HG03460 (cell line): ENCODE results near the gene JAG2.

Experiments used
- ATAC-seq: cut with Tn5 transposase; IDR thresholded peaks from one replicate; pipeline ENCODE4 v1.9.1; 2021; ENCODE audit not compliant: unreplicated experiment

Gene JAG2

DNA sequence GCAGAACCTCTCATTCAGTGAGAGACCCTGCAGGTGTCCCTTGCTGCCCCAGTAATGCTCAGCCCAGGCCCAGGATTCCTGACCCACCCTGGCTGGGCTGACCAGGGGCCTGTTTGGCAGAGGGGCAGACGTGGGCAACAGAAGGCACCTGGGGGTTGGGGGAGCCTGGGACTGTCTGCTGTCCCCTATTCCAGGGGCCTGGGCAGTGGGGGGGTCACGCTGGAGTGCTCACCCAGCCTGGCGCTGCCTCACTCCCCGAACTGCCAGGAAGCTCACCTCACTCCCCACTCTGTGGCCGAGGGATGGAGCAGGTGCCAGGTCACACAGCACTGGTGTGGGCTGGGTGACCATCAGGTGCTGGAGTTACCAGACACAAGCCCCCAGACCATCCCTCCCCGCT, 35.1 kb upstream of the JAG2 start:
- ATAC-seq, result no peak

DNA sequence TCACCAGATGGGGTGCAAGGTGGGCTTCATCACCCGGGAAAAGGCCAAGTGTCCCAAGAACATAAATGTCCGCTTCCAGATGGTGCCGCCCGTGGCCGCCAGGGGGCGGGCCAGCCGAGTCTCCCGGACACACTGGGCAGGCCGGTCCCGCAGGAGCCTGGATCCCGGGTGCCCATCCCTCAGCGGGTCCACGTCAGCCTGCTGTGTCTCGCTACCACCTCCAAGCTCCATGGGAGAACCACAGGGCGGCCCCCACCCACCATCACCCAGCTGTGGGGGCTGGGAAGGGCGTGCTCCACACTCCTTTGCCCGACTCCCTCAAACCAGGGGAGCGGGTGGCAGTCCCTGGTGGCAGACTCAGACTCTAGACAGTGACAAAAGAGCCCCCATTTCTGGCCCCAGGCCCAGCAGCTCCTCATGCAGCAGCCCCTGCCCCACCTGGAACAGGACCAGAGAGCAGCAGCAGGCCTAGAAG, 34.5 kb upstream of the JAG2 start:
- no peak for ATAC-seq

DNA sequence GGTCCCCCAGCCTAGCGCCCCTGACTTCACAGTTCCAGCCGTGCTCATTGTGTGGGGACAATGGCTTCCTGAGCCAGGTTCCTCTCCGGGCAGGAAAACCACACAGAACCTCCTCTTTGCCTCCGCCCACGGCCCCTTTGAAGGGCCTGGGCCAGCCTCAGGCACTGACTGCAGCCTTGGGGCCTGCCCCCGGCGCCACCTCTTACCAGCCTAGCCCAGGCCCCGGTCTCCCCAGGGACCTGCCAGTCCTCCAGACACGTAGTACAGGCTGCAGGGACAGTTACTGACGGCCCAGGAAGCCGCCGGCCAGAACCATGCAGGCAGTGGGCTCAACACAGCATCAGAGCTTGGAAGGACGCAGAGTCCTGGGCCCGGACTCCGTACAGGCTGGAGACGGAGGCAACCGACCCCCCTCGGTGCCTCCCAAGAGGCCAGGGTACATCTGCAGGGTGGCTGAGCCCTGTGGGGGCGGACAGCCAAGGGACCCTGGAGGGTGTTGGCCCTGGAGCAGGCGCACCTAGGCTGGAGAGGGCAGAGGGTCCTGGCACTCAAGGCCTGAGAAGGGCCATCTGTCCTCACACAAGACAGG, 33.4 kb upstream of the JAG2 start:
- ATAC-seq, result no peak

DNA sequence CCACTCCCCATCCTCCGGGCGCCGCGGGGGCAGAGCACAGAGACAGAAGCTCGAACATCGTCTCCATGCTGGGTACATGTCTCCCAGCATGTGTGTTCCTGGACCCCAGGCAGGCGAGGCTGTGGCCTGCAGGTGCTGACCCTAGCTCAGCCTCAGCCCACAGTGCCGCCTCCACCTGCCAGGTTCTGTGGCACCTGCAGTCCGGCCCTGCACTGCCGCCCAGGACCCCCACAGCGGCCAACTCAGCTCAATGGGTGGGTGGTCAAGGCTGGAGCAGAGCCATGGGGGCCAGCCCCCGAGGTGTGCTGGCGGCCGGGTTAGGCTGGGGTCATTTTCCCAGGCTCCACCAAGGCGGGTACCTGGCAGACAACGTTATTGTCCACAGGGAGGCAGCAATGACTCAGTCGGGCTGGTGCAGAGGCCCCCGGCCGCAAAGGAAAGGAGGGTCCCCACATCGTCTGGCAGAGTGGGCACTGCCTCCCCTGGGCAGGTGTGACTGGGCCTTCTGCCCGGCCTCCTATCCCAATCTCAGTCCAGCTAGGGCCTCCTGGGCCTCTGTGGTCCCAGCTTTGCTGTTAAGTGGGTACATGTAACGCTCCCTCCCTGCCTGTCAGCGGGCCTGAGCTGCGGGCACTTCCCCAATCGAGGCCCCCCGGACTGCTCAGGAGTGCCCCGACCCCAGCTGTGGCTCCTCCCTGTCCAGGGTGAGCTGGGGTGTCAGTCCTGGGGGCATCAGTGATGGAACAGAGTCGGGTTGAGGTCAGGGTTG, 32.8 kb upstream of the JAG2 start:
- no peak for ATAC-seq

DNA sequence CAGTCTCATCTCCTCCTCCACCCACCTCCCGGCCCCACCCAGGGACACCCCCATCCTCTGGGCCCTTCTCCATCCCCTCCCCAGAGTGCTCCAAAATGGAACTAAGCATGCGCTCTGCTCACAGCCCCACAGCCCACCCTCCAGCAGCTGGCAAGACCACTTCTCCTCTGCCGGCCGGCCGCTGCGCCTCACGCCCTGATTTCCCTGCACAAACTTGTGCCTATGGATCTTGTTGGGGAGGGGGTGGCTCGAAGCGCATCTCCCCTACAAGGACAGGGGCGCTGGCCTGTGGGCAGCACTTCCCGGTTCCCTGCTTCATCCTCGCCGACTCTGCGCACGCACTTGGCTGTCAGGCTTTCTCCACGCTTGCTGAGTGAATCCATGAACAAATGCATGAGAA, 32.1 kb upstream of the JAG2 start:
- no peak for ATAC-seq

DNA sequence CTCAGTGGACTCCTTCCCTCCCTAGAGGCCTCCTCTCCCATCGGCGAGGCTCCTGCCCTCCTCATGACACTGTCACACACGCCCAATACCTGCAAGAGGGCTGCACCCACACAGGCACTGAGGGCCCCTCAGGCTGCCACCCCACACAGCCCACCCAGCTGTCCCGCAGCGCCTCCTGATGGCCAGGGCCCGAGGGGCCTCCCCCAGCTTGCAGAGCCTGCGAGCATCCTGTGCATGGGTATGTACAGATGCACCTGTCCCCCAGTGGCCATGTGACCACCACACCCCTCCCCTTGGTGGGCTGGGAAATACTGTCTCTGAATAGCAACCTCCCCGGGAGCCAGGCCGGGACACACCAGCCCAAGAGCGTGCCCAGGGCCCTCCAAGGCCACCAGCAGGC, 31.5 kb upstream of the JAG2 start:
- no peak for ATAC-seq

DNA sequence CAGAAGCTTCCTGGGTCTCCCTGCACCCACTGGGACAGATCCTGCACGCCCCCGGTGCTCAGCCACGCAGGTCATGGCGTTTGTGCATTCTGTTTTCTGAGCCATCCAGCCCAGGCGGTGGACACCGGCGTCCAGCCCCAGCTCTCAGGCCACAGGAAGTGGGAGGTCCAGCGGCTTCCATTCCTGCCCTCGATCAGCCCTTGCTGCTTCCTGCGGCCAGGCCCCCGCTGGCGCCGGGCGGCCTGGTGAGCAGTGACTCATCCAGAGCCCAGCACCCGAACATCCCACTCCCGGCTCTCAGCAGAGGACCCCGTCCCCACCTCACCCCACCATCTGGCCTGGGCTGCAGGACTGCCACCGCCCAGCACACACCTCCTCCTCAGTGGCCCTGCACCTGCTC, 30.5 kb upstream of the JAG2 start:
- ATAC-seq, result no peak

DNA sequence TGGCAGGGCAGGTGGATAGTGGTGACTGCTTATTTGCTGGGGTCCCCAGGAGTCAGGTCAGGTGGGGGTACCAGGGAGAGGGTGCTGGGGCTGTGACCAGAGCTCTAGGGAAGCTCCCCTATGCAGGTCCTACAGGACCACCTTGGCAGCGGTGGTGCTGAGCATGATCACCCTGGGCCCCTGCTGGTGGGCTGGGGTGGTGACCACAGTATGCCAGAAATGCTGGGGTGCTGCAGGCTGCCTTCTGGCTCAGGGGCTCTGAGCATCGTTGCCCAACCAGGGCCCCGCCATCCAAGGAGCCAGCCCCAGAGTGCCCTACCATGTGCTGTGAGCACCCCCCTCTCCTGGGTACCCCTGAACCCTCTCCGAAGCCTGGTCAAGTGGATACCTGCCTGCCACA, 30.0 kb upstream of the JAG2 start:
- no peak for ATAC-seq

DNA sequence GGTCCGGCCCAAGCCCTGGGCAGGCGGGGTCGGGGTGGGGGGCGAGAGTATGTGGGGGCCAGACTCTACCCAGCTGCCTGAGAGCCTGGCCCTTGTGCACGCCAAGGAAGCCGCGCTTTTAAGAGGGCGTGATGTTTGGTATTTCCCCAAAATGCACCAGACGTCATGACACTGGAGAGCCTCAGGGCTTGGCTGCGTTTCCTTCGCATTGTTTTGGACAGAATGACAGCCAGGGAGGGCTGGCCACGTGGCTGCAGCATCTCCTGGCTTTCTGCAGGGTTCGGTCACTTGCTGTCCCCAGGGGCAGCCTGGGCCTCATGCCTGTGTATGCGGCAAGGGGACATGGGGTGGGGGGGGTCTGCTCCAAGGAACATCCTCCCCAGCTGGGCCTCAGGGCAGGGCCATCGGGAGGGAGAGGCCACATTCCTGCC, 28.6 kb upstream of the JAG2 start:
- ATAC-seq, result no peak

DNA sequence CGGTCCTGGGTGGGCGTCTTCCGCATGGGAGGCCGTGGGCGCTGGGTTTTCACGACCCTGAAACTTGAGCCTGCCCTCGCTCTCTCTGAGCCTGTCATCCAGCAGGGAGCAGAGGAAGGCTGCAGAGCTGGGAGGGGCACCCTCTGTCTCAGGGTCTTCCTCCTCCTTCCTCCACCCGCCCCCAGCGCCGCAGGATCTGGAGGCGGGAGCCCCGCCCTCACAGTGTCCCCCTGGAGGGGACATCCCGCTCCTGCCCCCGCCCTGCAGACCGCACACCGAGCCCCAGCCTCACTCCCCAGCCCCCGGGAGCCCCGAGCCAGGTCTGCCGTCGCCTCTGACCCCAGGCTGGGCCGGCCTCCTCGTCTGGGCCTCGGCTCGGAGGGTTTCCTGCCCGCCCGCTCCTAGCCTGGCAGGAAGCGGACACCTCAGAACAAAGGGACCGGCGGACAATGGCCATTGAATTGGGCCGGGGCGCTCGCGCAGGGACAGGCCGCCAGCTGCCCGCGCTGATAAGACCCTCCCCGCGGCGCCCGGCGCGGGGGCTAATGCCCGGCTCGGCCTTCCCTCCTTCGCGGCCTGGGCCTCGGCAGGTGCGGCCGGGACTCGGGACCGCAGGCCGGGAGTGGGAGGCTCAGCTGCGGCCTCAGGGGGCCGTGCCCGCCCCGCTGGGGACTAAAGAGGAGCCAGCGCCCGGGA, 27.8 kb upstream of the JAG2 start:
- no peak for ATAC-seq

DNA sequence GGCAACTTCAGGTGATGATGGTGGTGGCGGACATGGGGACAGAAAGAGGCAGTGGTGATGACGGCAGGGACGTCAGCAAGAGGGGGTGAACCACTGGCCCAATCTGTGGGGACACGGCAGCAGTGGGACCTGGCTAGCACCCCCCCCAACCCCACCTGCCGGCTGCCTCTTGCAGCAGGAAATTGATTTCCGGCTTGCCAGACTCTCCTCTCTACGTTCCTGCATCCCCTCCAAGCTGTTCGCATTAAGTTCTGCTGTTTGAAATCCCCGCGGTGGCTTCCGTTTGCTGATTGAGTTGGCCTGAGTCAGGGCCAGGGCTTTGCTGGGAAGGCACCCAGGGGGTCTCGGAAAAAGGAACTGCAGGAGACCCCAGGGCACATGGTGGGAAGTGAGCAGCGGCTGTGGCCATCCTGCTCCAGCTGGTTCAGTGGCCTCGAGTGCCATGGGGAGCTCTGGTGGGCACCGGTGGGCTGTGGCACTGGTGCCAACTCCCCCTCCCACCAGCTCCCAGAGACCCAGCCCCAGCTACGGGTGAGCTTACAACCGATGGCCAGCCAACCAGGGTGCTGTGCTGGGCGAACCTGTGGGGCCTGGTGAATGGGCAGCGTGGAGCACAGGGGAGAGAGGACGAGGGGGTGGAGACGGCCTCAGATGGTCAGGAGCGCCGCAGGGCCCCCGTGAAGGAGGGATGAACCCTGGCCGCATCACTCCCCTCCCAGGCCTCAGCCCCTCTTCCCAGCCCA, 27.1 kb upstream of the JAG2 start:
- no peak for ATAC-seq

DNA sequence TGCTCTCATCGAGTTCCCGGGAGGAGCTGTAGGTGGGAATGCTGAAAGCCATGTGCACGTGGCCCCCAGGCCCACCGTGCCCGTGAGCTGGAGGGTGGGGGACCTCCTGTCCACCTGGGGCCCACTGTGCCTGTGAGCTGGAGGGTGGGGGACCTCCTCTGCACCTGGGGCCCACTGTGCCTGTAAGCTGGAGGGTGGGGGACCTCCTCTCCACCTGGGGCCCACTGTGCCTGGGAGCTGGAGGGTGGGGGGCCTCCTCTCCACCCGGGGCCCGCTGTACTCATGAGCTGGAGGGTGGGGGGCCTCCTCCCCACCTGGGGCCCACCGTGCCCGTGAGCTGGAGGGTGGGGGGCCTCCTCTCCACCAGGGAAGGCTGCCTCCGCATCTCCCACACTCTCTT, 26.5 kb upstream of the JAG2 start:
- no peak for ATAC-seq

DNA sequence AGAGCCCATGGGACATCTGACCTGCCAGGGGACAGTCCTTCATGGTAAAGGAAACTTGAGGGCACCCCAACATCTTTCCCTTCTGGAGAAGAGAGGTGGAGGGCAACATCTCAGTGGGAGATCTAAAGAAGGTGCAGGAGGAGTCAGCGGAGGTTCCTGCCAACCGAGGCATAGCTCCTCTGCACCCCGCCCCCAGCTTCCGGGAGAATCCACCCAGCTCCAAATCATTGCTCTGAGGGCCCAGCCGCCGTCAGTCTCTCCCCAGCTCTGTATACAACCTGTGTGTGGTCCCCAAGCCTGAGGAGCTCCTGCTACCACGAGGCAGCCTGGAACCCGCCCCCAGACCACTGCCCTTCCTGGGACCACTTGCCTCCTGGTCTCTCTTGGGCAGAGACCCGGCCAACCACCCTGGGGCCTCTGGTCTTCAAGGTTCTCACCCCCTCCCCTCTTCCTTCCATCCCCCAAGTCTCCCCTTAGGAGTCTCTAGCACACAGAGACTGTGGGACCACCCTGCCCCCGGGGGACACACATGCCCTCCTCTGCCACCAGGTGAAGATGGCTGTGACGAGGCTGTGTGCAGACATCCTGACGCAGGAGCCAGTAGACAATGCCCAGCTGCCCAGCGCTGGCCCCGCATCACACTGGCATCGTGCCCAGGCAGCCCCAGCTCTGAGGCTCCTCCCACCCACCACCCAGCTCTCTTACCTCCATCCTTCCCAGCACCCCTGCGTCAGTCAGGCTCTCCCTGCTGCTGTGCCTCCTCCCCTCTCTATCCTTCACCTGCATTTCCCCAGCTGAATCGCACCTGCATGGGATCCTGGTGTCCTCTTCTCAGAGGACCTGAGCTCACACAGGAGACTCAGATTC, 25.6 kb upstream of the JAG2 start:
- ATAC-seq, result no peak

DNA sequence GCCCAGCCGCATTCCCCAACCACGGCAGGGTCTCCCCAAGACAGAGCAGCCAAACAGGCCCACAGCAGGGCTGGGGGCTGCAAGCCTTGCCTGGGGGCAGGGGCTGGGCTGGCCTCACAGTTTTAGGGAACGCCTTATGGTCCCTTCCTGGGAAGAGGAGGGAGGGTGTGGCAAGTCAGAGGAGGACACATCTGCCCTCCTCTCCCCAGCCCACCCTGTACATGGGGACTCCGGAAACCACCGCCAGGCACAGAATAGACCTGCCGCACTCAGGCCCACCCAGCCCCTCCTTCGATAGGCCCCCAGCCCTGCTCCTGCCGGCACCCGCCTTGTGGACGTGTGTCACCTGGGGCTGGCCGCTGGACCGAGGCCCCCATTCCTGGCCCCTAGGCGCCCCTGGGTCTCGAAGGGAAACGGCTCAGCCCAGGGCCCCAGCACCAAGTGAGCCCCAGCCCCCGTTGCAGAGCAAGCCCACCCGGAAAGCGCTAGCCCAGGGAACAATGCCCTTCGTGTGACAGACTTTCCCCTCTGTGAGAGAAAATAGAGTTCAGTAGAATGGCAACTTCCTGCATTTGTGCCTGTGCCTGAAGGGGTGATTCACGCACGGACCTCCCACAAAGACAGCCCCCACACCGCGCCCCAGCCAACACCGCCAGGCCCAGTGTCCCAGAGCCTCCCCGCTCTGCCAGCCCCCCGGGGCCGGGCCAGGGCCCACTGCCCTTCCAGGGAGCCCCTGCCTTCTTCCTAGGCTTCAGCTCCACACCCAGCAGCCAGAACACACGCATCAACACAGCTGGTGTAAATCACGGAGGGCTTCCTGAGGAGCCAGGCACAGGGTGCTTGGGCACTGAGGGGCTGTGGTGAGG, 24.5 kb upstream of the JAG2 start:
- ATAC-seq, result no peak

DNA sequence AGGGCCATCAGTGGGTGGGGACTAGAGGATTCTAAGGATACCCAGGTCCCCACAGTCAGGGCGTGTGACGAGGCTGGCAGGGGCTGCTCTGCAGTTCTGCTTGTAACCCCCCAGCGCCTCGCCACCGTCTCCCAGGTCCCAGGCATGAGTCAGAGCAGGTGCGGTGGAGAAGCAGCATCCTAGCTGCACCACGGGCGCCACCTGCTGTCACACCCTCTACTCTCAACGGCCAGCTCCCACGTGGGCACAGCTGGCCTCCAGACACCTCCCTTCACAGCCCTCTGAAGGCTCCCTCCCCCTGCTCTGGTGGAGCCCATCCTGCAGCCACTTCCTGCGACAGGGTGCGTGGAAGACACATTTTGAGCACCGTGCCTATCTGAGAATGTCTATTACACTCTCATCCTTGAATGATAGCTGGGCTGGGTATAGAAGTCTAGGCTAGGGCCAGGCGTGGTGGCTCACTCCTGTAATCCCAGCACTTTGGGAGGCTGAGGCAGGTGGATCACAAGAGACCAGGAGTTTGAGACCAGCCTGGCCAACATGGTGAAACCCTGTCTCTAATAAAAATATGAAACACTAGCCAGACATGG, 19.5 kb upstream of the JAG2 start:
- no peak for ATAC-seq

DNA sequence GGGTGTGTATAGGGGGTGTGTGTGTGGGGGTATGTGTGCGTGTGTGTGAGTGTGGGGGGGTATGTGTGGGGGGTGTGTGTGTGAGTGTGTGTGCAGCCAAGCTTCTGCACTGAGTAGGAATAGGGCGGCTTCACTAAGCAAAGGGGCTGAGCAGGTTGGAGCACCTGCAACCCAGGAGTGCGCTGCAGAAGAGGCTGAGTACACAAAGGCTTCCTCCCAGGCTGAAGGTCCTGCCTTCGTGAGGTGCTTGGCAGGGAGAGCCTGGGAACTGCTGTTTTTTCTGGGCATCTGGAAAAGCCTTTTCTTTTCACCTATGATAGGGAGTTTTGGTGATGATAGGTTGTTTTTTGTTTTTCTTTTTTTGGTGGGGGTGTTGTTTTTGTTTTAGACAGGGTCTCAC, 18.5 kb upstream of the JAG2 start:
- ATAC-seq, result no peak

DNA sequence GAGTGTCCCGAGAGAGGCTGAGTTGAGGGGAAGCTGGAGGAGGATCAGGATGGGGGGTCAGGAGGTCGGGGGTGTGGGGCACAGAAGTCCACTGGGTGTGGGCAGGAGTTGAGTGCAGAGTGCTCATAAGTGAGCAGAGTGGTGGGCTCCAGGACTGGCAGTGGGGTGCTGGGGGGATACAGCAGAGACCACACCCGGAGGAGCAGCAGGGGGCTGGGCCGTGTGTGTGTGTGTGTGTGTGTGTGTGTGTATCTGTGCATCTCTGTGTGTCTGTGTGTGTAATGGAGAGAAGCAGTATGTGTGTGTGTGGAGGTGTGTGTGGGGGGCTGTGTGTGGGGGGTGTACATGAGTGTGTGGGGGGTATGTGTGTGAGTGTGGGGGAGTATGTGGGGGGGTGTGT, 17.4 kb upstream of the JAG2 start:
- ATAC-seq, result no peak

DNA sequence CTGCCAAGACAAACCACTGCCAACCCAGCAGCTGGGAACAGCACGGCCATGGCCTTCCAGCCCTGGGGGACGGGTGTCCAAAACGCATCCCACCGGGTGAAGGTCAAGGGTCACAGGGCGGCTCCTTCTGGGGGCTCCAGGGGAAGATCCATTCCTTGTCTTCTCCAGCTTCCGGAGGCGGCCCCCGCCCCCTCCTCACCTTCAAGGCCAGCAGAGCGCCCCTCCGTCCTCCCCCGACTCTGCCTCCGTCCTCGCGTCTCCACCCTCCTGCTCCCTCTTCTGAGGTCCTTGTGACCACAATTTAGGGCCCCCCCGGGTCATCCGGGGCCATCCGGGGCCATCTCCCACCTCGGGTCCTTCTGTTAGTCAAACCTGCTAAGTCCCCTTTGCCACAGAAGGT, 16.4 kb upstream of the JAG2 start:
- no peak for ATAC-seq

DNA sequence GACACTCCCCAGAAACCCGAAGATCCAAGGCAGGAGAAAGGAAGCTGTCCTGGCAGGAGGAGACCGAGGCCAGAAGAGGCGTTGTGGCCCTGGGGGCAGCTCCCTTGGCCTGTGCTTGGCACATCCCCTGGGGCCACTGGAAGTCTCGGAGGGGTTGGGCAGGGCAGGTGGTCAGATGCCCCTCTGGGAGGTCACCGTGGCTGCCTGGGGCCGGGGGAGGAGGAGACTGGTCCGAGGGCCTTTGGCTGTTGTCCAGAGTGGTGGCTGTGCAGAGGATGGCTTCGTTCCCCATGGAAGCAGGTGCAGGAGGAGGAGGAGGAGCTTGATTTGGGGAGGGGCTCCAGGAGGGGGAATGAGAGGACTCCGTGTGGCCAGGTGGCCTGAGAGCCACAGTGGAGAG, 15.9 kb upstream of the JAG2 start:
- no peak for ATAC-seq
